ENCODE measurements around the gene TNNI2.
"Not testable (repeated sequence)": the region's sequence is repeated elsewhere in the genome, so short reads cannot be mapped to it uniquely, and the experiment has no call there.

Gene TNNI2

DNA sequence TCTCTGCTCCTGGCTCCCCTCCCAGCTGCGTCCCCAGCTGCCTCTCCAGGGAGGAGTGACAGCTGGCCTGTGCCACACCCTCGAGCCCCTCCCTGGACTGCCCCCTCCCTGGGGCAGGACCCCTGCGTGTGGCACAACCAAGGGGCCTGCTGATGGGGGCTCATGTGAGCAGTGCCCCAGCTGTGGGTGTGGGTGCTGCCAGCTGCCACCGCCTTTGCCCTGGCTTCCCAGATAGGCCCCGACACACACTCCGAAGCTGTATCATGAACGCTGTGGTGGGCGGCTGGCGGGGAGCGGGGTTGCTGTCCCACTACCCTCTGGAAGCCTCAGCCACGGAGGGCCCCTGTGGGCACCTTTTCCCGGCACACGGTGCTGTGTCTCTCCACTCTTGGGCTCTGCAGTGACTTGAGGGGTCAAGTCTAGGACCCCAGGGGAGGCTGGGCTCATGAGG lies 37.1 kb downstream of the TNNI2 start:
- FAIRE-seq, result not testable (repeated sequence)

DNA sequence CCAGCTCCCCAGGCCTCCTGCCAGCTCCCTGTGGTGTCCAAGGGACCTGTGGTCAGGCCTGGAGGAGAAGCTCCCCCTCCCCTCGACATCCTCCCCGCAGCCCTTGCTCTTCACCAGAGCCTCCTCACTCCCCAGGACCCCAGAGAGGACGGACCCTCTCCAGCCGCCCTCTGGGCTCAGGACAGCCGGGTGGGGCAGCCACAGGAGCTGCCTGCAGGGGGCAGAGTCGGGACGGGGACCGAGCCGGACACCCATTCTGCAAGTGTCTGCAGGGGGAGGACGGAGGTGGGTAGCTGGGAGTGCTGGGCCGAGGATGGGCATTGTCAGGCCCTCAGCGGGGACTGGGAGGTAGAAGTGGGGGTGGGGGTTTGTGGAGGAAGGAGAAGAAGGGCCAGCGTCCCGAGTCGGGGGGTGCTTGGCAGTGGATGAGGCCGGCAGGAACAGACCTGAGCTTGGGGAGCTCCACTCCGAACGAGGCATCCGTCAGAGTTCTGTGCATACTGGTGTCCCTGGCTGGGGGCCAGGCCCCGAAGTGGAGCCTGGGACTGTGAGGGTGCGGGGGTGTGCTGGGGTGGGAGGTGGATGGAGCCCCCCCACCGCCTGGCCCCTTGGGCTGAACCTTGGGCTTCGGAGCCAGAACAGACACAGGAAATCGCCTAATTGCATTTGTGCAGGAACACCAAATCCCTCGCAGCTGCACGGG lies 37.7 kb downstream of the TNNI2 start:
- no peak for FAIRE-seq

DNA sequence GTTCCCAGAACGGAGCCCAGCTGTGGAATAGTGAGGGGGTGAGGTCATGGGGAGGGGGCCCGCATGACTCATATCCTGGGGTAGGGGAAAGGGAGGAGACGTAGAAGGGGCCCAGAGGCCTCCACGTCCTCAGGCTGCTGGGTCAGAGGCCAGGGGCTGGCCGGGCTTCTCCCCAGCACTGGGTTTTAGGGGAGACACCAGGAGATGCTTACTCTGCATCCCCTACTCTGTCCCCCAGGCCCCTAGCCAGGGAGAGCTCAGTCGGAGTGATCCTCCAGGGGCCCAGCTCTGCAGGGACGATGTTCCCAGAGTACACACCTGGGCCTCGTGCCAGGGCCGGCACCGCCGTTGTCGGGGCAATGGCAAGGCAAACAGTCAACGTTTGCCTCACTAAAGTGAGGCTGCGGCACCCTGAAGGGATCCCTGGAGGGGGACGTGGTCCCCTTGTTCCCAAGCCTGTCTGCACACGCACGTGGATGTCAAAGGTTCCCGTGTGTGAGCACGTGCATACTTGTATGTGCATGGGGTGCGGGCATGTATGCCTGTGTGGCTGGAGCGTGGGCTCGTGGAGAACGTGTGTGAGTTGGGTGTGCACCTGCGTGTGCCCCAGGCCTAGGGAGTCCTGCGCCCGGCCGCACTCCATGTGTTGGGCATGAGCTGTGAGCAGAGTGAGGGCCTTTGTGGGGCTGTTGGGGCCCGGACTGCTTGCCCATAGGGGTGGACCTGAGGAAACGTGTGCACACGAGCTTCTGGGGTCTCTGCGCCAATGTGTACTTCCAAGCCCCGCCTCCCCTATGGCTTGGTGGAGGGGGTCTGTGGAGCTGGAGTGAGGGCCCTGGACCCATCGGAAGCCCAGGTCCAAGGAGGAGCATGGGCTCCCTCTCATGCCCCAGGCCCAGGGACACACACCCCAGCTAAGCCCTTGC lies 38.7 kb downstream of the TNNI2 start:
- no peak for FAIRE-seq

DNA sequence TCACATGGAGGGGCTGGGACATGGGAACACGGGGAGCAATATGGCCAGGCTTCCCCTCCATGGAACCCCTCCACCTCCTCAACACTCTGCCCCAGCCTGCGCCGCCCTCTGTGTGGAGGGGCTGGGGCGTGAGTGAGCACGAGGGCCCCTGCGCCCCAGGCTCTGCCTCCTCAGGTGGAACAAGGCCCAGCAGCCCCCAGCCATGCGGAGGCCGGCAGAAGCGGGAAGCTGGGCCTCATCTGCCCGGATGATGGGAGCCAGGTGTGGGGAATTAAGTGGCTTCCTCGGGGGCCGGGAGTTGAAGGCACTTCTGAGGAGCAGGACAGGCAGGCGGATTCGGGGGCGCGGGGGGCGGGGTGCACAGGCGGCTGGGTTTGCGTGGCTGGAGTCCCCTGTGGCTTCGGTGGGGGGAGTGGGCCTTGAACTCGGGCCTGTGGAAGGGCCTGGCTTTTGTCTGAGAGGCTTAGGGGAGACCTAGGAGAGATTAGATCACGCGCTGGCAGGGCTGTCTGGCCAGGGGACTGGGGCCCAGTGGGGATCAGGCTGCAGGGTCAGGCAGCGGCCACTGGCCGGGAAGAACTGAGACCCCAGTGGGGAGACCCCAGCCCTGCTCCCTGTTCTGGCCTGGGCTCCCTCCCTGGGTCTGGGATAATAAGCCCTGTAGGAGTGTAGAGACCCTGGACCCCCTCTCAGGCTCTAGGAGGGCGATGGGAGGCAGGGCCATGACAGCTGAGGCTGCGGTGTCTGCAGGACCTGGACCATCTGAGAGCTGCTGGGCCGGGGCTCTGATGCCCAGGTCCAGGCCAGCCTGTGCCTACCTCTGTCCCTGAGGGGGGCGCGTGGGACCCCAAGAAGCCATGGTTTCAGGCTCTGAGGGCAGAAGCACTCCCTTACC lies 39.6 kb downstream of the TNNI2 start:
- FAIRE-seq, result no peak

DNA sequence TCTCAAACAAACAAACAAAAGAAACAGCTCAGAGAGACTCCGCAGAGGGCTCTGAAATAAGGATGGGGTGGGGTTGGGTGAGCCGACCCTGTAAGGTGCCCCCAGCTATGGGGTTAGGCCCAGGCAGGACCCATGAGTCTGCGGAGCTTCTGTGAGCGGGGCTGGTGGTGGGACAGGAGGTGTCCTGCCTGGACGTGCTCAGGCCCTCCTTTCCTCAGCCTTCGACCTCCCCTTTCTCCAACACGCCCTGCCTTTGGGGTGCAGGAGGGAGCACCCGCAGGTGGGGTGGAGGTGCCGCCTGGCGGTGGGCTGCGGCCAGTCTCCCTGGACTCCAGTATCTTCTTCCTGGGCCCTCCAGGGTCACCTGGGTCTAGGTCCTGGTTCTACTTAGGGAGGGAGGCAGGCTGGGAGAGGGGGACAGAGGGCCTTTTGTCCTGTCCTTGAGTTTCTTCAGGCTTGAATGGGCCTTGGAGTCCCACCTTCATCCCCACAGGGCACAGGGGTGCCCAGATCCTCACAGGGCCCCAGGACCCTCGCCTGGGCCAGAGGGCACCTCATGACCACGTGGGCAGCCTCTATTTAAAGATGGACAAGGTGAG lies 40.7 kb downstream of the TNNI2 start:
- no peak for FAIRE-seq

DNA sequence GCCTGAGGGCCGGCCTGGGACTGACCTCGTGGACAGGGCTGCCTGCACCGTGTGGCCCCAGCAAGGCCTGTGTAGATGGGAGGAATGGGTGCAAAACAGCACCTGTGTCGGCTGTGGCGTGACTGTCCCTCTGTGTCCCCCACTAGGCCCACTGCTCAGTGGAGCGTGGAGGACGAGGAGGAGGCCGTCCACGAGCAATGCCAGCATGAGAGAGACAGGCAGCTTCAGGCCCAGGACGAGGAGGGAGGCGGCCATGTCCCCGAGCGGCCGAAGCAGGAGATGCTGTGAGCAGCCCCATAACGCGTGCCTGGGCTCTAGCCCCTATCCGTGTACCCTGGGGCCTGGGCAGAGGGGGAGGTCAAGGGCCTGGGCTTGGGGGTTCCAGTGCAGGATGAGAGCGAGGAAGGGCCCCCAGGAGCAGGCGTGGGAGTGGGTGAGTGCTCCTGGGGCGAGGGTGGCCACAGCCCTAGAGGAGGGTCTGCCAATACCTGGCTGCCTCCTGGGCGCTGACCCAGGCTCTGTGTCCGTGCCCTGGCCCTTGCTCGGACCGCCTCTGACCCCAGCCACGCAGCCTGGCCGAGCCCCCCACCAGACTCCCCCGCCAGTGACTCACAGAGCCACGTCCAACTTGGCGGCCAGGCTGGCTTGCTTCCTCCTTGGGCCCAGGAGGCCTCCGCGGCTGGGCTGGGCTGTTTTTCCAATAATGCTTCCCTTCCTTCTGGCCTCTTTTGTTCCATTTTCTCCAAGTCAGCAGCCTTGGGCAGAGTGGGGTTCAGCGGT lies 41.4 kb downstream of the TNNI2 start:
- FAIRE-seq, result no peak

DNA sequence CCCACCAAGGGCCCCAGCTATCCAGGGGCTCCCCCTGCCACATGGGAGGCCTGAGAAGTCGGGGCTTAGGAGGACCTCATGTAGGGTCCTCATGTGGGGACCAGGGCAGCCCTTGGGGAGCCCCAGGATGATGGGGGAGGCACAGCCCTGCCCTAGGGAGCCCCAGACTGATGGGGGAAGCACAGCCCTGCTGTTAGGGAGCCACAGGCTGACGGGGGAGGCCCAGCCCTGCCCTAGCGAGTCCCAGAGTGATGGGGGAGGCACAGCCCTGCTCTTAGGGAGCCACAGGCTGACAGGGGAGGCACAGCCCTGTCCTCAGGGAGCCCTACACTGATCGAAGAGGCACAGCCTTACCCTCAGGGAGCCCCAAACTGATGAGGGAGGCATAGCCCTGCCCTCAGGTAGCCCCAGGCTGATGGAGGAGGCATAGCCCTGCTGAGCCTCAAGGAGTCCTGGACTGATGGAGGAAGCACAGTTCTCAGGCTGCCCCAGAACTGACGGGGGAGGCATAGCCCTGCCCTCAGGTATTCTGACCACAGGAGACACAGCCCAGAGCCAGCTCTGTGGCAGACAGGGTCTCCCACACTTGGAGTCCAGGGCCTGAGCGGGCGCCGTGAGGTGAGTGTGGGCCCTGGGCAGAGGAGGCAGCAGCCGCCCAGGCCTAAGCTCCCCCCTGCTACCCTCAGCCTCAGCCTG lies 42.1 kb downstream of the TNNI2 start:
- FAIRE-seq, result no peak

DNA sequence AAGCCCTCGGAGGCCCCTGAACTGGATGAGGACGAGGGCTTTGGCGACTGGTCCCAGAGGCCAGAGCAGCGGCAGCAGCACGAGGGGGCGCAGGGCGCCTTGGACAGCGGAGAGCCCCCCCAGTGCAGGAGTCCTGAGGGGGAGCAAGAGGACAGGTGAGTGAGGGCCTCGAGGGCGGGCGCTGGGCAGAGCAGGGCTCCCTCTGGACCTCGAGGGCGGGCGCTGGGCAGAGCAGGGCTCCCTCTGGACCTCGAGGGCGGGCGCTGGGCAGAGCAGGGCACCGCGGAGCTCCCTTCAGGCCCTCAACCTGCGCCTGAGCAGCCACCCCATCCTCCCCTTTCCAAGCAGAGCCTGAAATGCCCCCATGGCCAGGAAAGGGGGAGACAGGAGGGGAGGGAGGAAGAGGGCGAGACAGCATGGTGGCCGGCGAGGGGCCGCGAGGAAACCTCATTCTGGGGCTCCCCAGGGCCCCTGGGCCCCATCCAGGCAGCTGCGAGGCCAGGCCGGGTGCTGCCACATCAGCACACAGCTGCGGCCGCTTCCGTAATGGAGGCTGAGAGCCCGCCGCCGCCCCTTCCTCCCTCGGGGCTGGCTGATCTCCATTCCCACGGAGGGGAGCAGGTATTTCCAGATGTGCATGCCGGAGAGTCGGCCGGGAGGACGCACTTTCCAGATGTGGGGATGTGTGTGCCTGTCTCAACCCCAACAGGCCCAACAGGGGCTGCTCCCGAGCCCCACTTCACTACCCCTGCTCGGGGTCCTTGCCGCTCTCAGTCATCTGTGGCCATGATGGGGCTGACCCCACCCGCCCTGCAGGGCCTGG lies 42.9 kb downstream of the TNNI2 start:
- no peak for FAIRE-seq

DNA sequence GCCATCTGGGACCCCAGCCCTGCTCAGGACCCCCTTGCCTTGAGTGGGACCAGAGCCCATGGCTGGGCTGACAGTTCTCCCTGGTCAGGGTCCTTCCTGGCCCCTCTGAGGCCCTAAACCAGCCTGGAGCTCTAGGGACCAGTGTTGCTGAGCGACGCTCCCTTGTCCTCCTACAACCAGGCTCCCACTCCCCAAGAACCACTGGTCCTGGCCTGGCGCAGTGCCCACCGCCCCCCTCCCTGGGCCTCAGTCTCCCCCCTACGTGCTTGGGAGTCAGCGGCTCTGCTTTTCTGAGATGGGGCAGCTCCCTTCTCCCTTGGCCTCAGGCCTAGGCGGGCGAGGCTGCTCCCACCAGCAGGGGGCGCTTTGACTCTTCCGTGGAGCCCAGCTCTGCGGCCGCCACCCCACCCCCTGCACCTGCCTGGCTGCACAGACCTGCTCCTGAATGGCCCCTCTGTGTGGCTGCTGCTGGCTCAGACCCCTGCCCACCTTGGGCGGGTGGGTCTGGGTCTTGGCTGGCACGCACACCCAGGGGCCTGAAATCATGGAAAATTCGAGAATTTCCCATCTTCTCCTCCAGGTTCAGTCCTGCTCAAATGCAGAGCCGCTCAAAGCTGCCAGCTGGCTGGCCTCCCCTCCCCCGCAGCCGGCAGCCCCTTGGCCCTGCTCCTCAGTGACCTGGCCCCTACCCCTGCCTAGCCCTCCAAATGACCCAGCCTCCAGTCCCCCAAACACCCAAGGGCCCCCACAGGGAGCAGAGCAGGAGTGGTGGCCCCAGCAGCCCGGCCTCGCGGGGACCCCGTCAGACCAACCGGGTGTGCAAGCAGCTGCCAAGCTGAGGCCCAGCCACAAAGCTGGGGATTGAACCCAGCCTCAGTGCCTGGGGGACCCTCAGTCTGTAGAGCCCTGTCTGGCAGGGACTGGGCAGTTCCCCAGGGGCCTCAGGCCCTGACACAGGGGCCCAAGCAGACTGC lies 43.8 kb downstream of the TNNI2 start:
- no peak for FAIRE-seq

DNA sequence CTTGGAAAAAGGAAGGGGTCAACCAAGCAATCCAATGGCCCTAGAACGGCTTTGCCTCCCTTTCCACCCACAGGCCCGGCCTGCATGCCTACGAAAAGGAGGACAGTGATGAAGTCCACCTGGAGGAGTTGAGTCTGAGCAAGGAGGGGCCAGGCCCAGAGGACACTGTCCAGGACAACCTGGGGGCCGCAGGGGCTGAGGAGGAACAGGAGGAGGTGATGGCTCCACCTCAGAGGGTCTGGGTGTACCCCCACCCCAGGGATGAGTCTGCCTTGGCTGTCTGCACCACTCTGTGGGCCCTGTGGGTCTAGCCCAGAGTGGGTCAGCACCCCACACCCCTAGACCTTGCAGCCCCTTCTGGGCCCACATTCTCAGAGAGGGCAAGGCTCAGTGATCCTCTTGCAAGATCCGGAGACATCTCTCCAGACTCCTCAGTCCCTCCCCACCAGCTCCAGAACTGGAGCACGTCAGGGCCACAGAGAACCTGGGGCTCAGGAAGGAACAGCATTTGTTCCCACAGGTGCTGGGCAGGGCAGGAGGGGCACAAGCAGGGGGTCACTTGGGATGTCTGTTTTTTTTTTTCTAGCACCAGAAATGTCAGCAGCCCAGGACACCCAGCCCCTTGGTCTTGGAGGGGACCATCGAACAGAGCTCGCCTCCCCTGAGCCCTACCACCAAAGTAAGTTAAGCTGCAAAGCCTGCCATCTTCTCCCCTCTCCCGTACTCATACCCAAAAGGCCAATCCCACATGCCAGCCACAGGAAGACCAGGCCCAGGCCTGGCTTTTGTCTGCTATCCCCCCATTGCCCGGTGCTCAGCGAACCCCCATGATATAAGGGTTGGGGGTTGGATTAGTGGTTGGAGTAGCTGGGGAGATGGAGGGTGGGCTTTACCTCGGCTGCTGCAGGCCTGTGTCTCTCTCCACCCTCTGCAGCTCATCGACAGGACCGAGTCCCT lies 44.8 kb downstream of the TNNI2 start:
- no peak for FAIRE-seq

DNA sequence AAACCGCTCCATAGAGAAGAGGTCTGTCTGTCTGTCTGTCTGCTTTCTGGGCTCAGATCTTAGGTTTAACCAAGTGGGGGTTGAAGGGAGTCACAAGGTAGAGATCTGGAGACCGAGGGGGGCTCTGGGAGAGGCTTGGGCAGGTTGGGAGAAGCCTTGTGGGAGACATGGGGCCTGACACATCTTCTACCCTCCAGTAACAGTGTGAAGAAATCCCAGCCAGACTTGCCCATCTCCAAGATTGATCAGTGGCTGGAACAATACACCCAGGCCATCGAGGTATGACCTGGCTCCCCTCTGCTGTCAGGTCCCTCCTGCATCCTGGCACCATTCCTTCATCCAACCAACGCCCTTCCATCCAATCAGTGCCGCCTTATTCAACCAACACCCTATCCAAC lies 45.5 kb downstream of the TNNI2 start:
- FAIRE-seq, result no peak

DNA sequence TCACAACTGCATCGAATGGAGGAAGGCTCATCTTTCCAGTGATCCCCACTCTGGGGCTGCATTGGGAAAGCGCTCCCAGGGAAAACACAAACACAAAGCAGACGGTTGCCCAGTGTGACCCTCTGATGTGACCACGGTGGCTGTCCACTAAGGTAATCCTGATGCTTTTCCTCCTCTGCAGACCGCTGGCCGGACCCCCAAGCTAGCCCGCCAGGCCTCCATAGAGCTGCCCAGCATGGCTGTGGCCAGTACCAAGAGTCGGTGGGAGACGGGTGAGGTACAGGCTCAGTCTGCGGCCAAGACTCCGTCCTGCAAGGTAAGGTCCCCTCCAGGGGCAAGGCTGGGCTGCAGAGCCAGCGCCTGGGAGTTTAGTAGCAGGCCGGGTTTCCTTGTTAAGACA lies 47.8 kb downstream of the TNNI2 start:
- not testable (repeated sequence) for FAIRE-seq

DNA sequence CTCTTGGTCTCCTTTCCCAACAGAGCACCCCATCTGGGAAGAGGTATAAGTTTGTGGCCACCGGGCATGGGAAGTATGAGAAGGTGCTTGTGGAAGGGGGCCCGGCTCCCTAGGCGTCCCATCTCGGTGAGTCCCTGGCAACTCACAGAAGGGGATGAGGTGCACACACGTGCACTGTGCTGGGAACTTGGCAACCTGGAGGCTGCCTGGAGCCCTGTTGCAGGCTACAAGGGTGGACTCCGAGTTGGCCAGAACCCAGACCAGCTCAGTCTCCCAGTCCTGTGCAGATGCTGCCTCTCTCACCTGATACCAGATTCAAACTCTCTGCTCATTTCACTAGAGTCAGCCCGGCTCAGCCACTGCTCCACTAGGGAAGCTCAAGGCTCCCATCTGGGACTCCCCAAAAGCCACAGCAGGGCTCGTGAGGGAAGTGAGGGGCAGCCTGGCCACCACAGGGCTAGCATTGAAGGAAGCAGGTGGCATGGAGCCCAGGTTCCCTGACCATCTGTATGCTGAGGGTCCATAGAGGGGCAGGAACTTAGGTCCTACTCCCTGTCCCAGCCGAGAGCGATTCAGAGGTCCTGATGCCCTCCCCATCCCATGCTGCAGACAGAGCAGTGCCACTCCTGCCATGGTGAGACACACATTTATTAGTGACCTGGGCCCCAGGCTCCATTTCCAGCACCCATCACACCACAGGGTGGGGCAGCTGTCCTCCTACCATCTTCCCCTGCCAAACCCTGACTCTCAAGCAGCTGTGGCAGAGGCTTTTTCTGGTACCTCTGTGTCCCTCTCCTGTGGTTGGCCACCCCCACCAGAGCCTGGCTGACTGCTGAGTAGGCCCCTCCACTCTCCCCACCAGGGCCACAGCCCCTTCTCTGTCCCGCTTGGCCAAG lies 48.9 kb downstream of the TNNI2 start:
- no peak for FAIRE-seq

DNA sequence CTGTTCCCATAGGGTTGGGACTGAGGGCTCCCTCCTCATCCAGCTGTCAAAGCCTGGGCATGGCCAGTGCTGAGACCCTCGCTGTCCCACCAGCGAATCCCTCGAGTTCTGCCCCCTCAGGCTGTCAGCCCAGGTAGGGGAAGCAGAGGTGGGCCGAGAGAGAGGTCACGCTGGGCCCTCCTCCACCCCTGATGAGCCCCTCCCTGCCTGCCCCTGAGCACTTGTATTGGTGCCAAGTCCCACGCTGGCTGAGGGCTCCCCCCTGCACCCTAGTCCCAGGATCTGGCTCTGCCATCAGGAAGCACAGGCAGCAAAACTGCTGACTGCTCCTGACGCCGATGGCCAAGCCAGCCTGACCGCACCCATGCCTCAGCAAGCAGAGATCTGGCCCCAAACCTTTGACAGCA lies 49.6 kb downstream of the TNNI2 start:
- no peak for FAIRE-seq

DNA sequence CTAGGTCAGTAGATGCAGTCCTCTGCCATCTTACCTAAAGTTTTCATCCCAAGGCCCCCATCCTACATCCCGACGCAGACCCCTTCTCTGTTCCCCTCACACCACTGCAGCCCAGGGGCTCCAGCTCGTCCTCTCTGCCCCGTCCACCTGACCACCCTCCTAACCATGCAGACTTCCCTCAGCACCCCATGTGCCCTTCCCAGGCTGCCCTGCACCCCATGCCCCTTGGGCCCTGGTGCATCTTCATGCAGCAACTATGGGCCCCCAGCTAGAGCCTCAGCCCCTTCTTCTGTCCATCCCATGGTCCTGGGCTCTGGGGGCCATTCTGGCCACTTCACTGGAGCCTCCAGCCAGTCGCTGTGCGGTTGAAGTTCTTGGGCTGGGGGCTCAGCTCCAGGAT lies 50.0 kb downstream of the TNNI2 start:
- no peak for FAIRE-seq

DNA sequence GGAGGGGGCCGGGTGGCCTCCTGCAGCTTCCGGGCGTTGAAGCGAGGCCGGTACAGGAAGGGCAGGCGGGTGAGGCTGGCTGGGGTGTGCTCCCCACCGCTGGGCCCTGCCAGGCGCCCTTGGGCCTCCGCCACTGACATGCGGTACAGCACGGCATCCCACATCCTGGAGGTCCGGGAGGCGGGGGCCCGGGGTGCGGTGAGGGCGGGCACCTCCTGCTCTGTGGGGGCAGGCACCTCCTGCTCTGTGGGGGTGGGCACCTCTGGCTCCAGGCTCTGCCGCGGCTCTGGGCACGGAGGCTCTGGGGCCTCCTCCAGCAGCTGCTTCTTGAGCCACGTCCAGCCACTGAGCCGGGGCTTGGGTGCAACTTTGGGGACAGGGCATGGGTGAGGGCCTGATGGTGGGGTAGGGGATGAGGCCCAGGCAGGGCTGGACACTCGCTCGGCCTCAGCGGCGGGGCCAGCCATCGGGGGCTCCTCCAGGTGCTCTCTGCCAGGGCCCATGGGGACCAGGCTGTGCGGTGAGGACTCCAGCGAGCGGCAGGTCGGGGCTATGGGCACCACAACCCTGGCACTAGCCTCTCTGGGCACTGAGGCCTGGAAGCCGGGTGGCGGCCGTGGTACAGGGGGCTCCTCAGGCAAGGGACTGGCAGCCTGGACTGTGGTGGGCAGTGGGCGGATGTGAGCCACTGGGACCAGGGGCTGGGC lies 50.6 kb downstream of the TNNI2 start:
- FAIRE-seq, result no peak

Measured in colon (tissue), 2 donors.